HL-60 (cell line): ENCODE measurements around the gene PRAME.
A peak's percentile ranks its signal among the peaks of the same experiment; 100 is the strongest.

Source experiments
- DNase-seq, 2 experiments: peaks; one replicate each; pipeline ENCODE4 v3.0.0-alpha.2; 2010 to 2020; ENCODE audit warnings: low read depth in 1 of 2, low spot score in 1 of 2
- H3K27ac ChIP-seq: fragments of 250-450 bp; sonication (Bioruptor Pico); replicated peaks from 2 replicates; pipeline ENCODE4 v1.5.1; 2020; ENCODE audit warnings: mild to moderate bottlenecking, moderate library complexity
- H3K27me3 ChIP-seq: fragments of 250-450 bp; sonication (Bioruptor Pico); 2 replicates; pipeline ENCODE4 v1.5.1; 2021; ENCODE audit warnings: mild to moderate bottlenecking, moderate library complexity; ENCODE audit not compliant: insufficient read depth, poor library complexity, severe bottlenecking
- H3K4me3 ChIP-seq: replicated peaks from 2 replicates; pipeline ENCODE4 v1.5.1; 2011; ENCODE audit warnings: mild to moderate bottlenecking, control low read depth, low read length; ENCODE audit not compliant: insufficient read depth
- CTCF ChIP-seq: IDR thresholded peaks from one replicate; pipeline ENCODE4 v1.5.1; 2011; ENCODE audit warnings: low read length, control low read depth, inconsistent platforms; ENCODE audit not compliant: insufficient read depth
- GABPA ChIP-seq: IDR thresholded peaks from 2 replicates; pipeline ENCODE4 v1.6.1; 2012; ENCODE audit warnings: low read depth
- POLR2AphosphoS5 ChIP-seq: IDR thresholded peaks from 2 replicates; pipeline ENCODE4 v1.6.1; 2012; ENCODE audit warnings: low read depth
- REST ChIP-seq: IDR thresholded peaks from 2 replicates; pipeline ENCODE4 v1.6.1; 2012; ENCODE audit warnings: low read depth; ENCODE audit not compliant: insufficient replicate concordance
- SPI1 ChIP-seq: IDR thresholded peaks from 2 replicates; pipeline ENCODE4 v1.6.1; 2012; ENCODE audit warnings: low read depth, mild to moderate bottlenecking, borderline replicate concordance

Gene PRAME

GRCh38 chr22:22576989-22577427 lies 17.9 kb upstream of the PRAME start:
- H3K27me3 ChIP-seq, result no peaks in the 10 kb centered on the region
- no peak overlapping the region for H3K27ac ChIP-seq
- DNase-seq, result no peak
- TF ChIP-seq SPI1, result no peak
- H3K4me3 ChIP-seq, result no peak overlapping the region

GRCh38 chr22:22576244-22576988 lies 17.4 kb upstream of the PRAME start:
- no peaks in the 10 kb centered on the region for H3K27me3 ChIP-seq
- TF ChIP-seq CTCF, result peak; percentile 79
- no peak for TF ChIP-seq SPI1

GRCh38 chr22:22574361-22574760 lies 15.3 kb upstream of the PRAME start:
- no peak for DNase-seq
- Histone ChIP-seq H3K4me3 (no peak overlapping the region), H3K27ac (no peak overlapping the region), H3K27me3 (peaks cover 3% of the 10 kb centered on the region)
- TF ChIP-seq GABPA (no peak), REST (no peak), POLR2AphosphoS5 (no peak), SPI1 (no peak), CTCF (no peak)

More at GRCh38 chr22:22576244-22576988, 17.4 kb upstream of the PRAME start:
- no peak overlapping the region for H3K27ac ChIP-seq
- no peak overlapping the region for H3K4me3 ChIP-seq
- DNase-seq, result peak in 1 of 2 experiments; percentile 40

GRCh38 chr22:22573047-22573889 lies 14.2 kb upstream of the PRAME start:
- Histone ChIP-seq H3K4me3 (no peak overlapping the region), H3K27ac (no peak overlapping the region), H3K27me3 (peaks cover 3% of the 10 kb centered on the region)
- DNase-seq, result no peak
- TF ChIP-seq SPI1 (no peak), POLR2AphosphoS5 (no peak), REST (no peak), CTCF (no peak), GABPA (no peak)
